ENCODE data around the gene NOS2. TPM values are rescaled to one million over a fixed set of nuclear protein-coding genes. Genes with fewer than 3 reads are reported as not detected.
"Not testable (repeated sequence)": the region's sequence is repeated elsewhere in the genome, so short reads cannot be mapped to it uniquely, and the experiment has no call there.

The NOS2 gene
- total RNA-seq, 1 donor from 2014 or later: not detected

DNA sequence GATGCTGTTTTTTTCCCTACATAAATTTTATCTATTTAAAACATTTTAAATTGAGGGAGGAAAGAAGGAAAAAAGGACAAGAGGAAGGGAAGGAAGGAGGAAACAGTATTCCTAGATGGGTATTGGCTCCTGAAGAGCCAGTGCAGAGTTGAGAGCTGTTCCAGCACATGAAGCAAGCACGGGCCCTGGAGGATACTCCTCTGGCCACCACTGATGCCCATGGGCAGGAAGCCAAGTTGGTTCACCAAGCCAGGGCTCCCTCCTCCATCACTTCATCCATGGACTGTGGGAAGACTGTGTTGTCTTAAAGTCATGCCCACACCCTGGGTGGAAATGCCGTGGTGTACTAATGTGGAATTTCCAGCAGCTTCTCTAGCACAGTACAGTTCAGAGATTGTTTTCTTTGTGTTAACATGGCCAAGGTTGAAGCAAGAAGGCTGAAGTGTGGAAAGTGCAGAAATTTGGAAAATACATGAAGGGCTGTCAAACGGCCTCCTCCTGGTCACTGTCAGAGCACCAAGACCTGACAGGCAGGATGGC, 23.9 kb upstream of the NOS2 start:
- no peak for DNase-seq (ENCODE audit: extremely low spot score in 2 of 2)
- Histone ChIP-seq H3K4me3 (no peak overlapping the region), H3K9me3 (no peaks in the 10 kb centered on the region), H3K27ac (no peak overlapping the region), H3K4me1 (no peaks in the 10 kb centered on the region), H3K27me3 (no peaks in the 10 kb centered on the region), H3K36me3 (no peaks in the 10 kb centered on the region)
- intact Hi-C loops (cut with DNase I): no loop called here
- TF ChIP-seq POLR2AphosphoS5 (IDR thresholded peaks at IDR 0.05; ENCODE audit: insufficient read depth in 1 of 2, low read depth in 1 of 2) (no peak), POLR2A (IDR thresholded peaks at IDR 0.05) (no peak)
- TF ChIP-seq, protein P1, sequence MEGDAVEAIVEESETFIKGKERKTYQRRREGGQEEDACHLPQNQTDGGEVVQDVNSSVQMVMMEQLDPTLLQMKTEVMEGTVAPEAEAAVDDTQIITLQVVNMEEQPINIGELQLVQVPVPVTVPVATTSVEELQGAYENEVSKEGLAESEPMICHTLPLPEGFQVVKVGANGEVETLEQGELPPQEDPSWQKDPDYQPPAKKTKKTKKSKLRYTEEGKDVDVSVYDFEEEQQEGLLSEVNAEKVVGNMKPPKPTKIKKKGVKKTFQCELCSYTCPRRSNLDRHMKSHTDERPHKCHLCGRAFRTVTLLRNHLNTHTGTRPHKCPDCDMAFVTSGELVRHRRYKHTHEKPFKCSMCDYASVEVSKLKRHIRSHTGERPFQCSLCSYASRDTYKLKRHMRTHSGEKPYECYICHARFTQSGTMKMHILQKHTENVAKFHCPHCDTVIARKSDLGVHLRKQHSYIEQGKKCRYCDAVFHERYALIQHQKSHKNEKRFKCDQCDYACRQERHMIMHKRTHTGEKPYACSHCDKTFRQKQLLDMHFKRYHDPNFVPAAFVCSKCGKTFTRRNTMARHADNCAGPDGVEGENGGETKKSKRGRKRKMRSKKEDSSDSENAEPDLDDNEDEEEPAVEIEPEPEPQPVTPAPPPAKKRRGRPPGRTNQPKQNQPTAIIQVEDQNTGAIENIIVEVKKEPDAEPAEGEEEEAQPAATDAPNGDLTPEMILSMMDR (IDR thresholded peaks at IDR 0.05): no peak

DNA sequence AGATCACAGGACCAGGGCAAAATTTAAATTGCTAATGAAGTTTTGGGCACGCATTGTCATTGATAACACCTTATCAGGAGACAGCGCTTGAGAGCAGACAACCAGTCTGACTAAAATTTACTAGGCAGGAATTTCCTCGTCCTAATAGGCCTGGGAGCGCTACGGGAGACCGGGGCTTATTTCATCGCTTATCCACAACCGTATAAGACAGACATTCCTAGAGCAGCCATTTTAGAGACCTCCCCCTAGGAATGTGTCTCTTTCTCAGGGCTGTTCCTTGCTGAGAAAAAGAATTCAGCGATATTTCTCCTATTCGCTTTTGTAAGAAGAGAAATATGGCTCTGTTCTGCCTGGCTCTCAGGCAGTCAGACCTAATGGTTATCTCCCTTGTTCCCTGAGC, 21.8 kb upstream of the NOS2 start:
- H3K27ac ChIP-seq; H3K4me1 ChIP-seq; H3K4me3 ChIP-seq; H3K36me3 ChIP-seq; intact Hi-C loops (cut with DNase I); DNase-seq (ENCODE audit: extremely low spot score in 2 of 2); H3K27me3 ChIP-seq; H3K9me3 ChIP-seq: not testable (repeated sequence)

DNA sequence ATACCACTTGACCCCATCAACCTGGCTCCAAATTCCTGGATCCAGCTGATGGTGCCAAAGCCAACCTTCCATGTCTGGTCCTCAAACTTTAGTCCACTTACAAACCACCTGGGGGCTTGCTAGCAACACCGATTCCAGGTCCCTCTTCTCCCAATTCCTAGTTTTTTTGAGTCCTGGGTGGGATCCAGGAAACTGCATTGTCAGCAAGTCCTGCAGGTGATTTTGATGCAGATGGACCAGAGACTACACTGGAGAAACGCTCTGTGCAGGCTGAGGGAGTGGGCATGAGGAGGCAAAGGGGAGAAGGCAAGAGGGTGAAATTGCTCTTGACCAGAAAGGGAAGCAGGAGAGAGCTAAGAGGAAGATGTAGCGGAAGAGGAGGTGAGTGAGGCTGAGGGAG, 21.0 kb upstream of the NOS2 start:
- TF ChIP-seq POLR2A (IDR thresholded peaks at IDR 0.05): no peak
- TF ChIP-seq, protein P1 (IDR thresholded peaks at IDR 0.05): no peak
- no peak for TF ChIP-seq POLR2AphosphoS5 (IDR thresholded peaks at IDR 0.05; ENCODE audit: insufficient read depth in 1 of 2, low read depth in 1 of 2)
- Histone ChIP-seq H3K4me3 (no peak overlapping the region), H3K27ac (no peak overlapping the region), H3K27me3 (no peaks in the 10 kb centered on the region), H3K9me3 (no peaks in the 10 kb centered on the region), H3K4me1 (no peaks in the 10 kb centered on the region), H3K36me3 (no peaks in the 10 kb centered on the region)
- intact Hi-C loops (cut with DNase I): no loop called here
- DNase-seq (ENCODE audit: extremely low spot score in 2 of 2): no peak

DNA sequence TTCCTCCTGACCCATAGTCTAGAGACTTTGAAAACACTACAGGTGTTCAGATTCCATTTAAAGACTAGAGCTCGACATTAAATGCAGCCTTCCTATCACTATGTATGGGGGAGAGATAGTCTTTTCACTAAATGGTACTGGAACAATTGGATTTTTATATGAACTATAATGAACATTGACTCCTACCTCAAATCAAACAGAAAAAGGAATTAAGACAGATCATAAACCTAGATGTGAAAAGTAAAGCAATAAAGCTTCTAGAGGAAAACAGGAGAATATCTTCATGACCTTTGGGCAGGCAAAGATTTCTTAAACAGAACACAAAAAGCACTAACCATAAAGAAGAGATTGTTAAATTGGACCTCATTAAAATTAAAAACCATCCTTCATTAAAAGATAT, 18.8 kb upstream of the NOS2 start:
- Histone ChIP-seq H3K36me3 (no peaks in the 10 kb centered on the region), H3K4me3 (no peak overlapping the region), H3K27me3 (no peaks in the 10 kb centered on the region), H3K4me1 (no peaks in the 10 kb centered on the region), H3K9me3 (no peaks in the 10 kb centered on the region), H3K27ac (no peak overlapping the region)
- no peak for DNase-seq (ENCODE audit: extremely low spot score in 2 of 2)
- TF ChIP-seq POLR2A (IDR thresholded peaks at IDR 0.05) (no peak), POLR2AphosphoS5 (IDR thresholded peaks at IDR 0.05; ENCODE audit: insufficient read depth in 1 of 2, low read depth in 1 of 2) (no peak)
- TF ChIP-seq, protein P1 (IDR thresholded peaks at IDR 0.05): no peak
- intact Hi-C loops (cut with DNase I): no loop called here

DNA sequence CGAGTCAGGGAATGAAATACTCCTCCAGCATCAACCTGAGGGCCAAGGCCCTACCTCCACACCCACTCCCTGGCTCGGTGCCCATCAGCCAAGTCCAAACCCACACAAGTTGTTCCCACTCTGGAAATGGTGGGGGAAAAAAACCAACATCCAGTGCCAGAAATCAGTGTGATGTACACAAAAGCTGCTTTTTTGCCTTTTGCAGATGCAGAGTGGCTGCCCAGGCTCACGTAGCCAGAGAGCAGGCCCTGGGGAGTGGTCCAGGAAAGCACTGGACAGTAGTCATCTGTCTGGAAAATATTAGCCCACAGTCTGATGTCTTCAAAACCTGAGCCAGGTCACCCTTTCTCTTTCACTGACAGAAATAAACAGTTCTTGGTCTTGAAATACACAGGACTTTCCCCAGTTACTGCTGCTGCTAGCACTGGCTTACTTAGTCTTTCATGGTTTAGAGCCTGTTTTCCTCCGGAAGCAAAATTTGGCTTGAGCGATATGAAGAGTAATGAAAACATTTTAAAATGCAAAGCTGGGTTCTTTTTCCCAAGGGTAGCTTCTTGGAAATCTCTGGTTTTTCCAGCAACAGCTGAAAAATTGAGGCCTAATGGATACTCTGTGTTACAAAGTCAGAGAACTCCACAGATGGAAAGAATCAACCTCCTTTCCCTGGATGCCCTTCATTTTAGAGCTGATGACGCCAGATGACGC, 18.2 kb upstream of the NOS2 start:
- Histone ChIP-seq H3K4me3 (no peak overlapping the region), H3K27ac (no peak overlapping the region), H3K36me3 (no peaks in the 10 kb centered on the region), H3K9me3 (no peaks in the 10 kb centered on the region), H3K27me3 (no peaks in the 10 kb centered on the region), H3K4me1 (no peaks in the 10 kb centered on the region)
- peak in 1 of 2 donors; percentile 52 for DNase-seq (ENCODE audit: extremely low spot score in 2 of 2)
- TF ChIP-seq POLR2A (IDR thresholded peaks at IDR 0.05) (no peak), POLR2AphosphoS5 (IDR thresholded peaks at IDR 0.05; ENCODE audit: insufficient read depth in 1 of 2, low read depth in 1 of 2) (no peak)
- TF ChIP-seq, protein P1 (IDR thresholded peaks at IDR 0.05): no peak
- intact Hi-C loops (cut with DNase I): no loop called here

Measured in vagina (tissue), 2 donors.